GM12873 (cell line): ENCODE measurements around the gene SHB.

Experiments
- CTCF ChIP-seq: IDR thresholded peaks from 2 replicates; pipeline ENCODE4 v1.5.1; 2012; ENCODE audit warnings: low read depth, mild to moderate bottlenecking, moderate library complexity, low read length, control low read depth; ENCODE audit not compliant: insufficient read depth; ENCODE audit errors: missing control alignments

The SHB gene

DNA sequence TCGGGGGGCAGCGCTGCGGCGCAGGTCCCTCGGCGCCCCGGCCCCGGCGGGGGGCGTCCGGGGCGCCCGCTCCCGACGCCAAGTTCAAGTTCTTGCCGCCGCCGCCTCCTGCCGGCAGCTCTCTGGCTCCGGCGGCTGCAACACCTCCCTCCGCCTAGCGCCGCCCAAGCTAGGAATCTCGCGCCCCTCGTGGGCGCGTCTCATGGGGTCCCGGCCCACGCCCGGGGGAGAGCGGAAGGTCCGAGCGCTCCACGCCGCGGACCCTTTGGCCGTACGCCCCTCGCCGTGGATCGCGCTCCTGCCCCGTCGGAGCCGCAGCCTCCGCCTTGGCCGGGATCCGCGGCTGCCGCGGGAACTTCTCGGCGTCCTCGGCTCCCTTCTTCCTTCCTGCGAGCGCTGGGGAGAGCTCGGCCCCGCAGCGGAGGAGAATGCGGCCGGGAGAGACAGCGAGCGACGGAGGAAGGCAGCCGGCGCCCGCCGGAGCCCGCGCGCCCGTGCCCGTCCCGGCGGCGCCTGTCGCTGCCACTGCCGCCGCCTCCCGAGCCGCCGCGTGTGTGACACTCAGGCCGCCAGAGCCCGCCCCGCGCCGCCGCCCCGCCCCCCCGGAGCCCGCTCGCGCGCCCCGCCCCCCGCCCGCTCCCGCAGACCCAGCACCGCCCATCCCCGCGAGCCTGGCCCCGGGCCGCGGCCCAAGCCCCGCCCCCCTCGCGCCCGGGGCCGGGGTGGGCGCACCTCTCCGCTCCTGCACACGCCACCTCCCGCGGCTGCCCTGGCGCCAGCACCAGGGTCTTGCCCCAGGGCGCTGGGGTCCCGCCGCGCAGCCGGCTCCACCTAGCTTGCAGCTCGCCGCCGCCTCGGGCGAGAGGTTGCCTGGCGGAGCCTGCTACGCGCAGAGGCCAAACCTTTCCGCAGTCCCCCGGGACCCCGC is at the start of gene SHB:
Gene SHB, minus strand, starts transcription at position 527 of the 928 bp plus-strand sequence. CDS start 582 bp downstream, outside the sequence.
- peak; percentile 23 for TF ChIP-seq CTCF

DNA sequence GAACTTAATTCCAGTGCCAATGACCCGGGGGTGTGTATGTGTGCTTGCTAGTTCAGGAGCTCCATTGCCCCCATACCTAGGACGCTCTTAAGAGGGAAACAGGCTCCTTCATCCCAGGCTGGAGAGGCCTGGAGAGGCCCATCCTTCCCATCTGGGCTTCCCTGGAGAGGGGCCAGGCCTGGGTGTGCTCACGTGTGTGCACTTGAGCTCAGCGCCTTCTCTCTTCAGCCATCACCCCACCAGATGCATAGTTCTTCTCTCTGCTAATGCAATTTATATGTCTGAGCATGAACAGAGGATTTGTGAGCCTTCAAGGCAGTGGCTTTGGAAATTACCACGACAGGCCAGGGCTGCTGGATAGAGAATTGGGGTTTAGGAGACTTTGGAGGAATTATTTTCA is 48.6 kb upstream of the SHB start:
- TF ChIP-seq CTCF, result no peak

GRCh38 chr9:38114905-38115304 is 45.9 kb upstream of the SHB start:
- no peak for TF ChIP-seq CTCF

DNA sequence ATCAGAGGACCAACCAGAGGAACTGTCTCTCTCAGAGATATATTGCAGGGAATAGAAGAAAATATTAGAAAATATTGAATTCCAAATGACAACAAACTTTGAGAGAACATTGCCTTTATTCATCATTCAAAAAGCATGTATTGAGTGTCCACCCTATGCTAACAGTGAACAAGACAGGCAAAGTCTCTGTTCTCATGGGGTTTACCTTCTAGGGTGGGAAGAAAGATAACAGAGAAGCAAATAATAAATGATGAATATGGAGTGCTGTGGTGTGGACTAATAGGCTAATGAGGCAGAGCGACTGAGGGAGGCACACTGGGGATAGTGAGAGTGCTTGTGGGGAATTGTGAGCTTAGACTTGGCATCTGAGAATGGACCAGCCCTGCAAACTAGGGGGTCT is 43.4 kb upstream of the SHB start:
- TF ChIP-seq CTCF, result no peak

- TF ChIP-seq CTCF, result no peak
These were observed 43.0 kb upstream of the SHB start for GRCh38 chr9:38112049-38112448.

DNA sequence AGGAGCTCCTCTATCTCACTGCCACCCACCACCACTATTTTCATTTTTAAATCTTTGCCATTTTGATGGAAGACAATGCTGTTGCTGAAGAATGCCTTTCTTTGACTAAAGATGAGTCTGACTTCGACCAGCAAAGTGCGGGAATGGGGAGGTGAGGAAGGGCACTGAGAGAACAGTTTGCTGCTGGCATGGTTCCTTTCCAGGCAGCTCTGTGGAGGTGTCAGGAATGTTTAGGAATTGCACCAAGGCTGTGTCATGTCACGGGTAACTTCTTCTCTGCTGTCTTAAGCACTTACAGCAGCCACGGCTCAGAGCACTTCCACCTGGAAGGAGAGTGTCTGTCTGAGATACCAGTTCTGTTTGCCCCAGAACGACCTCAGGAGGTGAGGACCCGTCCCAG is 41.4 kb upstream of the SHB start:
- TF ChIP-seq CTCF, result no peak

GRCh38 chr9:38109601-38110000 is 40.6 kb upstream of the SHB start:
- no peak for TF ChIP-seq CTCF
